ENCODE measurements around the gene RRP1. TPM values are rescaled to one million over a fixed set of nuclear protein-coding genes. Genes with fewer than 3 reads are reported as not detected.

The RRP1 gene
- polyA plus RNA-seq, 1 experiment: 8.2 TPM

DNA sequence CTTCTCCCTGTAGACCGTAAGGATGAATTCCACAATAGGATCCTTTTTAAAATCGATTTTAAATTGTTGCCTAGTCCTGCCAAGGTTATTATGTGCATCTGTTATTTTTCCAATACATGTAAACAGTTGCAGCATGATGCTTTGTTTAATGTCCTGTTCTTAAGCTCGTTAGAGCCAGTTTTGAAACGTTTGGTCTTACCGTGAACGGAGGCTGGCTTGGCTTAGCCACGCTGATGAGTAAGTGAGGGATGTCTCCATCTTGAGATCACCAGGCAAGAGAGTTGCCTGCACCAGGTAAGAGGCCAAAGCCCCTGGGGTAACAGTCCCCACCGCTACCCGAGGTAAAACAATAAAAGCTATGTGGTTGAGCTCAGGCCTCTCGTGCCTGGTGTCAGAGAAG lies 30.6 kb upstream of the RRP1 start:
- Histone ChIP-seq H3K9me3 (ENCODE audit: control insufficient read depth, insufficient read depth, low read length) (peaks cover 14% of the 10 kb centered on the region), H3K27ac (ENCODE audit: low read depth, low read length) (no peak overlapping the region), H3K27me3 (ENCODE audit: control insufficient read depth, insufficient read depth, low read length) (no peaks in the 10 kb centered on the region), H3K4me3 (ENCODE audit: low read depth, low read length) (no peak overlapping the region)
- TF ChIP-seq, protein P1, sequence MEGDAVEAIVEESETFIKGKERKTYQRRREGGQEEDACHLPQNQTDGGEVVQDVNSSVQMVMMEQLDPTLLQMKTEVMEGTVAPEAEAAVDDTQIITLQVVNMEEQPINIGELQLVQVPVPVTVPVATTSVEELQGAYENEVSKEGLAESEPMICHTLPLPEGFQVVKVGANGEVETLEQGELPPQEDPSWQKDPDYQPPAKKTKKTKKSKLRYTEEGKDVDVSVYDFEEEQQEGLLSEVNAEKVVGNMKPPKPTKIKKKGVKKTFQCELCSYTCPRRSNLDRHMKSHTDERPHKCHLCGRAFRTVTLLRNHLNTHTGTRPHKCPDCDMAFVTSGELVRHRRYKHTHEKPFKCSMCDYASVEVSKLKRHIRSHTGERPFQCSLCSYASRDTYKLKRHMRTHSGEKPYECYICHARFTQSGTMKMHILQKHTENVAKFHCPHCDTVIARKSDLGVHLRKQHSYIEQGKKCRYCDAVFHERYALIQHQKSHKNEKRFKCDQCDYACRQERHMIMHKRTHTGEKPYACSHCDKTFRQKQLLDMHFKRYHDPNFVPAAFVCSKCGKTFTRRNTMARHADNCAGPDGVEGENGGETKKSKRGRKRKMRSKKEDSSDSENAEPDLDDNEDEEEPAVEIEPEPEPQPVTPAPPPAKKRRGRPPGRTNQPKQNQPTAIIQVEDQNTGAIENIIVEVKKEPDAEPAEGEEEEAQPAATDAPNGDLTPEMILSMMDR (IDR thresholded peaks at IDR 0.05; ENCODE audit: low read depth, low read length): no peak
- DNase-seq (ENCODE audit: low read depth, low spot score): no peak
- POLR2A ChIA-PET: no interaction called here
- CTCF ChIA-PET: interaction anchor here (0.6 kb wide), 1 partner anchor 31 kb away, joined by 3 read pairs; the partner anchor contains the start of gene RRP1

DNA sequence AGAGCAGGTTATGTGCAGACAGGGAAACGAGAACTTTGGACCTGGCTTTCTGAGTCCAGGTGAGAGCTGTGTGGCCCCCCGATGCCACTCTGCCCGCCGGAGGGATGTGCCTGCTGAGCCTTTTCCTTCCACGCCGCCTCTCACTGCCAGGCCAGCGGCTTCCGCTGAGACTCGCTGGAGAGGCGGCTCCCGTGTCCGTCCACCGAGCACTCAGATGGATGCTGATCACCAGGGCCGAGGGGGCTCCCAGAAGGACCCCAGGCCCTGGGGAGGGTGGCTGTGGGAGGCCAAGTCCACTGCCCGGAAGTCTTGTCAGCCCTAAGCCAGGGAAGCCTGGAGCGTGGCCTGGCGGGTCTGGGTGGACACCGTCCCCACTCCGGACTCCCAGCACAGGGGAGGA lies 29.7 kb upstream of the RRP1 start:
- TF ChIP-seq, protein P1 (IDR thresholded peaks at IDR 0.05; ENCODE audit: low read depth, low read length): no peak
- ChIA-PET CTCF (no interaction called here), POLR2A (no interaction called here)
- no peak overlapping the region for H3K27ac ChIP-seq (ENCODE audit: low read depth, low read length)
- H3K4me3 ChIP-seq (ENCODE audit: low read depth, low read length): no peak overlapping the region
- H3K9me3 ChIP-seq (ENCODE audit: control insufficient read depth, insufficient read depth, low read length): peaks cover 14% of the 10 kb centered on the region
- no peaks in the 10 kb centered on the region for H3K27me3 ChIP-seq (ENCODE audit: control insufficient read depth, insufficient read depth, low read length)
- DNase-seq (ENCODE audit: low read depth, low spot score): no peak

DNA sequence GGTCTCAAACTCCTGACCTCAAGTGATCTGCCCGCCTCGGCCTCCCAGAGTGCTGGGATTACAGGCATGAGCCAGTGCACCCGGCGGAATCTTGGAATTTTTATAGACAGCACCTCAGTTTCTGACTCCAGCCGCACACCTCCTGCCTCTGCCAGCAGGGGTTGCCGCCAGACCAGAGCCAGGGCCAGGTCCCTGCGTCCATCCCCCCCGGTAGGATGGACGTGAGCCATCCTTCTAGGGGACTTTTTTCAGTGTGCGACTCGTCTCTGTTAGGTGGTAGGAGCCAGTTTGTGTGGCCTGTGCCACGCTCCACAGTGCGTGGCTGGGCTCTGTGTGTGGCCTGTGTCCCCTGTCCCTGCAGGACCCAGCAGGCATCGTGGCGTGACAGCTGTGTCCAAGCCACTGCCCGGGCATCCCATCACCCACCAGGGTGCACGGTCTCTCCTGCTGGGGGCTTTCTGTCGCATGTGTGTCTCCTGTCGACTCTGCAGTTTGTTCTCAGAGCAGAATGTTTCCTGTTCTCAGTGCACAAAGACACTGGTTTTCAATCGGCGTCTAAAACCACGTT lies 28.9 kb upstream of the RRP1 start:
- H3K9me3 ChIP-seq (ENCODE audit: control insufficient read depth, insufficient read depth, low read length): peaks cover 11% of the 10 kb centered on the region
- no peak overlapping the region for H3K27ac ChIP-seq (ENCODE audit: low read depth, low read length)
- ChIA-PET POLR2A (no interaction called here), CTCF (no interaction called here)
- TF ChIP-seq, protein P1 (IDR thresholded peaks at IDR 0.05; ENCODE audit: low read depth, low read length): no peak
- no peaks in the 10 kb centered on the region for H3K27me3 ChIP-seq (ENCODE audit: control insufficient read depth, insufficient read depth, low read length)
- no peak overlapping the region for H3K4me3 ChIP-seq (ENCODE audit: low read depth, low read length)
- DNase-seq (ENCODE audit: low read depth, low spot score): no peak

DNA sequence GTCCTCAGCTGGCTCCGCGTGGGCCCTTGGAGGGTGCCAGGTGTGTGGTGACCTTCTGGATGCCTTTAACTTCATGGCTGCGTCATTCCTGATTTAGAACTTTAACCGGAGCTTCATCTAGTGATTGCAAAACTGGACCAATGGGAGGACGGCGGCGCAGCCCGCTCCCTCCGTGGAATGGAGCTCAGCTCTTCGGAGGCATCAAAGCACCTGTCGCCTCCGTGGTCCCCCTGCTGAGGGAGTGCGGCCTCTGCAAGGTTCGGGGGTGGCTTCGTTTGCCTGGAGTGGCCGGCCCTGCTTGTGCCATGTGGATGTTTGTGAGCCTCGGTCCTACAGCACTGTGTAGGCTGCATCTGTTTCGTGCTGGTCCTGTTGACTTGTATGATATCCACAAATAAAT lies 27.5 kb upstream of the RRP1 start:
- ChIA-PET CTCF (interaction anchor here (0.9 kb wide), 1 partner anchor 213 kb away, joined by 3 read pairs; no protein-coding TSS in a partner anchor), POLR2A (no interaction called here)
- Histone ChIP-seq H3K27ac (ENCODE audit: low read depth, low read length) (no peak overlapping the region), H3K9me3 (ENCODE audit: control insufficient read depth, insufficient read depth, low read length) (peaks cover 9% of the 10 kb centered on the region), H3K27me3 (ENCODE audit: control insufficient read depth, insufficient read depth, low read length) (no peaks in the 10 kb centered on the region), H3K4me3 (ENCODE audit: low read depth, low read length) (no peak overlapping the region)
- TF ChIP-seq, protein P1 (IDR thresholded peaks at IDR 0.05; ENCODE audit: low read depth, low read length): no peak
- no peak for DNase-seq (ENCODE audit: low read depth, low spot score)

DNA sequence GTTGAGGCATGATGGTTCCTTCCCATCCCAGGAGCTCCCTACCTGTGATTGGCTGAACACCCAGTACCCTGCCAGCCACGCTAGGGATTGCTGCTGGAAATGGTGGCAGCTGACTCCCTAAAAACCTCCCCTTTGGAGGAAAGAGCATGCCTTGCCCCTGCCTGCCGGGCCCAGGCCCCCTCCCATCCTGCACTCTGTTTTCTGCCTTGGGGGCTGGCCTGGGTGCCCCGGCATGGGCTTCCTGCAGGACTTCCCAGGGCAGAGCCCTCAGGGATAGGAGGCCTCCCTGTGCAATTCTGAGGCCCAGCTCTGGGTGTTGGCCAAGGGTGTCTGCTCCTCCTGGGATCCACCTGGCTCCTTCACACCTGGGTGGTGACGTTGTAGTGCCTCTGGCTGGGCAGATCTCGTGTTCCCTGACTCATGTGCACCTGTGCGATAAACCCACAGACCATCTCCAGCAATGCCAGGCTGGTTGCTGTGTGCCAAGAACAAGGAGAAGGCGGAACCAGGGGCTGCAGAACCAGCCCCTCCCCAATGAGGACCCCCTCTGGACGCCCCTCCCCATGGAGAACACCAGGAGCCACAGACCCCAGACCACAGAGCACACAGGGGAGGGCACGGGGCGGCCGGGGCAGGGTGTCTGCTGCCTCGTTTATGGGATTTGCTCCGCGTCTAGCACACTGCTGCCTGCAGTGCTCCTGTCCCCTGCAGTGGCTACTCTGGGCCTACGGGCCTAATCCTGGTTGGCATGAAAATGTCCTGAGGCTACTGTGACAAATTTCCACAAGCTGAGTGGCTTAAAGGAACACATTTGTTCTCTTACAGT lies 26.9 kb upstream of the RRP1 start:
- H3K9me3 ChIP-seq (ENCODE audit: control insufficient read depth, insufficient read depth, low read length): peaks cover 9% of the 10 kb centered on the region
- H3K27me3 ChIP-seq (ENCODE audit: control insufficient read depth, insufficient read depth, low read length): no peaks in the 10 kb centered on the region
- DNase-seq (ENCODE audit: low read depth, low spot score): no peak
- TF ChIP-seq, protein P1 (IDR thresholded peaks at IDR 0.05; ENCODE audit: low read depth, low read length): no peak
- H3K27ac ChIP-seq (ENCODE audit: low read depth, low read length): no peak overlapping the region
- POLR2A ChIA-PET: no interaction called here
- H3K4me3 ChIP-seq (ENCODE audit: low read depth, low read length): no peak overlapping the region
- CTCF ChIA-PET: no interaction called here
